ENCODE results near the gene HIGD2B. TPM values are rescaled to one million over a fixed set of nuclear protein-coding genes. Genes with fewer than 3 reads are reported as not detected.
A peak's percentile ranks its signal among the peaks of the same experiment; 100 is the strongest.
"Not testable (repeated sequence)": the region's sequence is repeated elsewhere in the genome, so short reads cannot be mapped to it uniquely, and the experiment has no call there.

HIGD2B gene
- total and polyA plus RNA-seq, 2 experiments from 2014 or later, result not detected

DNA sequence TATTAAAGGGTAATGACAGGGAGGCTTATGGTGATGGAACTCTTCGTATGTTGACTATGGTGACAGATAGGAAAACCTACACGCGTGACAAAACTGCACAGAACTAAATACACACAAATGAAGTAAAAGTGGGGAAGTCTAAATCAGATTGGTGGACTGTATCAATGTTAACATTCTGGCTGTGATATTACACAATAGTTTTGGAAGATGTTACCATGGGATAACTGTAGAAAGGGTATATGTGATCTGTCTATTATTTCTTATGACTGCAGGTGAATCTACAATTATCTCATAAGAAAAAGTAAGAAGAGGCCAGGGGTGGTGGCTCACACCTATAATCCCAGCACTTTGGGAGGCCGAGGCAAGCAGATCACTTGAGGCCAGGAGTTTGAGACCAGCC, 9.1 kb downstream of the HIGD2B start:
- Histone ChIP-seq H3K27me3 (peaks cover 38% of the 10 kb centered on the region), H3K4me1 (ENCODE audit: insufficient read depth) (no peaks in the 10 kb centered on the region), H3K9me2 (replicated peaks; ENCODE audit: insufficient read depth) (no peaks in the 10 kb centered on the region), H3K79me2 (no peaks in the 10 kb centered on the region), H2AFZ (no peak overlapping the region), H3K9me3 (ENCODE audit: low read depth) (no peaks in the 10 kb centered on the region), H3K4me3 (no peak overlapping the region), H3K4me2 (no peak overlapping the region), H3K36me3 (replicated peaks; ENCODE audit: insufficient read depth, low read depth) (no peaks in the 10 kb centered on the region), H4K20me1 (ENCODE audit: insufficient read depth, poor library complexity, severe bottlenecking) (no peaks in the 10 kb centered on the region), H3K27ac (no peak overlapping the region)
- WGBS (ENCODE audit: low lambda C conversion rate, missing lambda C conversion rate), result 95% methylated on average over 4 of the region's 4 CpGs
- DNase-seq (ENCODE audit: low spot score), result no peak
- TF ChIP-seq, protein P1, sequence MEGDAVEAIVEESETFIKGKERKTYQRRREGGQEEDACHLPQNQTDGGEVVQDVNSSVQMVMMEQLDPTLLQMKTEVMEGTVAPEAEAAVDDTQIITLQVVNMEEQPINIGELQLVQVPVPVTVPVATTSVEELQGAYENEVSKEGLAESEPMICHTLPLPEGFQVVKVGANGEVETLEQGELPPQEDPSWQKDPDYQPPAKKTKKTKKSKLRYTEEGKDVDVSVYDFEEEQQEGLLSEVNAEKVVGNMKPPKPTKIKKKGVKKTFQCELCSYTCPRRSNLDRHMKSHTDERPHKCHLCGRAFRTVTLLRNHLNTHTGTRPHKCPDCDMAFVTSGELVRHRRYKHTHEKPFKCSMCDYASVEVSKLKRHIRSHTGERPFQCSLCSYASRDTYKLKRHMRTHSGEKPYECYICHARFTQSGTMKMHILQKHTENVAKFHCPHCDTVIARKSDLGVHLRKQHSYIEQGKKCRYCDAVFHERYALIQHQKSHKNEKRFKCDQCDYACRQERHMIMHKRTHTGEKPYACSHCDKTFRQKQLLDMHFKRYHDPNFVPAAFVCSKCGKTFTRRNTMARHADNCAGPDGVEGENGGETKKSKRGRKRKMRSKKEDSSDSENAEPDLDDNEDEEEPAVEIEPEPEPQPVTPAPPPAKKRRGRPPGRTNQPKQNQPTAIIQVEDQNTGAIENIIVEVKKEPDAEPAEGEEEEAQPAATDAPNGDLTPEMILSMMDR (IDR thresholded peaks at IDR 0.05; ENCODE audit: poor library complexity), result no peak
- no peak for TF ChIP-seq EZH2 (IDR thresholded peaks at IDR 0.05; ENCODE audit: borderline replicate concordance)
- TF ChIP-seq EZH2phosphoT487 (IDR thresholded peaks at IDR 0.05; ENCODE audit: low read depth, severe bottlenecking, unreplicated experiment), result no peak

GRCh38 chr15:72671525-72671924, 14.5 kb downstream of the HIGD2B start:
- 35% methylated on average over 3 of the region's 3 CpGs for WGBS (ENCODE audit: low lambda C conversion rate, missing lambda C conversion rate)
- Histone ChIP-seq H4K20me1 (ENCODE audit: insufficient read depth, poor library complexity, severe bottlenecking) (no peaks in the 10 kb centered on the region), H3K36me3 (replicated peaks; ENCODE audit: insufficient read depth, low read depth) (no peaks in the 10 kb centered on the region), H3K4me3 (no peak overlapping the region), H3K9me2 (replicated peaks; ENCODE audit: insufficient read depth) (no peaks in the 10 kb centered on the region), H3K4me2 (no peak overlapping the region), H3K27me3 (peaks cover 6% of the 10 kb centered on the region), H3K4me1 (ENCODE audit: insufficient read depth) (peaks cover 3% of the 10 kb centered on the region), H3K27ac (no peak overlapping the region), H2AFZ (no peak overlapping the region), H3K79me2 (no peaks in the 10 kb centered on the region), H3K9me3 (ENCODE audit: low read depth) (no peaks in the 10 kb centered on the region)
- DNase-seq (ENCODE audit: low spot score), result no peak
- TF ChIP-seq, protein P1 (IDR thresholded peaks at IDR 0.05; ENCODE audit: poor library complexity), result no peak
- TF ChIP-seq EZH2 (IDR thresholded peaks at IDR 0.05; ENCODE audit: borderline replicate concordance) (no peak), EZH2phosphoT487 (IDR thresholded peaks at IDR 0.05; ENCODE audit: low read depth, severe bottlenecking, unreplicated experiment) (no peak)

DNA sequence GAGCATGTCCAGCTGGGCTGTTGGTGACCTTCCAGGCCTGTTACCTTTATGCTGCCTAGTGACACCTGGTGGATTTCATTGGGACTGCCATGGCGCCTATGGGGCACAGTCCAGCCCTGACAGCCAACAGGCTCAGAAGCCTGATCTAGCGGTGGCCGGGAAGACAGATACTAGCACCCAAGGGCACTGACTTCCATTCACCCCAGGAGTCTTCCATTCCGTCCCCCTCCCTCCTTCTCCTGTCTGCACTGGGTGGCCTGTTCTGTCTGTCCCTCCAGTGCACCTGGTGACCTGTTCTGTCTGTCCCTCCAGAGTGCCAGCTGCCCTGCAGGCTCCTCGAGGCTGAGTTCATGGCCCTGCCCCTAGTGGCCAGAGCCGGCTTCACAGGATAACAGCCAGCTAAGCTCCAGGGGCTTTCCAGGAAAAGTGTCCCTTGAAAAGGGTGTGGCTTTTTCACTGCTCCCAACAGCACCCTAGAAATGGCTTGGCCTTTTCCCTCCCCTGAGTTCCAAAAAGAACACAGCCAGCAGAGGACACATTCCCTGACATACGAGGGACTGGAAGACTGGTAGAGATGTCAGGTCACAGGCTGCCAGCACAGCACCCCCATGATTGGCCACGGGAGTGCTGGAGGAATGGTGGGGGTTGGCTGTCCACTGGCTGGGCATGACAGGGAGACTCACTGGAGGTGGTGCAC, 15.2 kb downstream of the HIGD2B start:
- TF ChIP-seq, protein P1 (IDR thresholded peaks at IDR 0.05; ENCODE audit: poor library complexity), result peak; percentile 47
- H3K4me2 ChIP-seq, result peak overlapping the region; percentile 89
- H3K4me3 ChIP-seq; H4K20me1 ChIP-seq (ENCODE audit: insufficient read depth, poor library complexity, severe bottlenecking); H3K79me2 ChIP-seq; H3K4me1 ChIP-seq (ENCODE audit: insufficient read depth); H3K9me2 ChIP-seq (replicated peaks; ENCODE audit: insufficient read depth); H3K36me3 ChIP-seq (replicated peaks; ENCODE audit: insufficient read depth, low read depth); H3K27ac ChIP-seq; H3K27me3 ChIP-seq; H3K9me3 ChIP-seq (ENCODE audit: low read depth): not testable (repeated sequence)
- H2AFZ ChIP-seq, result peak overlapping the region; percentile 84
- whole genome bisulfite sequencing (ENCODE audit: low lambda C conversion rate, missing lambda C conversion rate), result 6% methylated on average over 8 of the region's 8 CpGs
- DNase-seq (ENCODE audit: low spot score), result peak; percentile 88

DNA sequence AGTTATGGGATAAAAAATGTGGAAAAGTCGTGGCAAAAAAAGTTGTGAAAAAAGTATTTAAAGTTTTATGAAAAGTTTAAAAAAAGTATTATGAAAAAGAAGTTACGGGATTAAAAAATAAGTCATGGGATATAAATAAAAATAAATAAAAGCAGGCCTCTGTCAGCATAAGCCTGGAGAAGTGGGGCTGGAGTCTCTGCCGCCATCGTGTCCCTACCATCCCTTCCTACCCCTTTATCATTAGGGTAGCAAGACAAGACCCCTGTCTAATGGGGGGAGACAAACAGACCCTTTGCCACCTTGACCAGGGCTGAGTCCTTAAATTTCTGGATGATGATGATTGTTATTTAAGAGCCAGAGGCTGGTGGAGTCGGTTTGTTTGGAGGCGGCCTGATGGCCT, 16.2 kb downstream of the HIGD2B start:
- H3K36me3 ChIP-seq (replicated peaks; ENCODE audit: insufficient read depth, low read depth); H3K27ac ChIP-seq; H3K79me2 ChIP-seq; H3K27me3 ChIP-seq; H3K4me3 ChIP-seq; H4K20me1 ChIP-seq (ENCODE audit: insufficient read depth, poor library complexity, severe bottlenecking); H2AFZ ChIP-seq; H3K4me1 ChIP-seq (ENCODE audit: insufficient read depth); H3K9me3 ChIP-seq (ENCODE audit: low read depth); H3K9me2 ChIP-seq (replicated peaks; ENCODE audit: insufficient read depth); H3K4me2 ChIP-seq; DNase-seq (ENCODE audit: low spot score): not testable (repeated sequence)
- 93% methylated on average over 3 of the region's 6 CpGs for WGBS (ENCODE audit: low lambda C conversion rate, missing lambda C conversion rate)

GRCh38 chr15:72665706-72666105, 20.3 kb downstream of the HIGD2B start:
- H4K20me1 ChIP-seq (ENCODE audit: insufficient read depth, poor library complexity, severe bottlenecking); H3K4me1 ChIP-seq (ENCODE audit: insufficient read depth); DNase-seq (ENCODE audit: low spot score); H3K27ac ChIP-seq; H3K79me2 ChIP-seq; H3K4me2 ChIP-seq; H3K4me3 ChIP-seq; H2AFZ ChIP-seq; H3K27me3 ChIP-seq; H3K9me3 ChIP-seq (ENCODE audit: low read depth); H3K36me3 ChIP-seq (replicated peaks; ENCODE audit: insufficient read depth, low read depth); H3K9me2 ChIP-seq (replicated peaks; ENCODE audit: insufficient read depth): not testable (repeated sequence)
- WGBS (ENCODE audit: low lambda C conversion rate, missing lambda C conversion rate), result 79% methylated on average over 6 of the region's 11 CpGs

GRCh38 chr15:72663931-72664330, 22.1 kb downstream of the HIGD2B start:
- H3K36me3 ChIP-seq (replicated peaks; ENCODE audit: insufficient read depth, low read depth); H3K9me2 ChIP-seq (replicated peaks; ENCODE audit: insufficient read depth); H3K79me2 ChIP-seq; H3K27me3 ChIP-seq; H3K27ac ChIP-seq; H3K4me2 ChIP-seq; H3K4me3 ChIP-seq; H4K20me1 ChIP-seq (ENCODE audit: insufficient read depth, poor library complexity, severe bottlenecking); H2AFZ ChIP-seq; H3K9me3 ChIP-seq (ENCODE audit: low read depth); H3K4me1 ChIP-seq (ENCODE audit: insufficient read depth); DNase-seq (ENCODE audit: low spot score): not testable (repeated sequence)
- WGBS (ENCODE audit: low lambda C conversion rate, missing lambda C conversion rate), result 51% methylated on average over 3 of the region's 8 CpGs

Data from hepatocyte (in vitro differentiated cells).